GM23248 (cell line): ENCODE results near the gene WDR4. TPM values are rescaled to one million over a fixed set of nuclear protein-coding genes. Genes with fewer than 3 reads are reported as not detected.

Experiments
- DNase-seq: peaks from one replicate; pipeline ENCODE4 v3.0.0-alpha.2; 2015
- H2AFZ ChIP-seq: fragments of 200-600 bp; sonication (generic); 2 replicates; pipeline ENCODE4 v1.6.1; 2016; ENCODE audit warnings: antibody characterized with exemption
- H3F3A ChIP-seq: fragments of 200-600 bp; sonication (generic); 2 replicates; pipeline ENCODE4 v1.6.1; 2016; ENCODE audit warnings: mild to moderate bottlenecking, antibody characterized with exemption, mixed run types; ENCODE audit not compliant: insufficient read depth
- H3K27ac ChIP-seq: fragments of 200-600 bp; sonication (generic); 2 replicates; pipeline ENCODE4 v1.5.1; 2016; ENCODE audit warnings: mild to moderate bottlenecking
- H3K27me3 ChIP-seq: fragments of 200-600 bp; sonication (generic); replicated peaks from 2 replicates; pipeline ENCODE4 v1.6.1; 2016; ENCODE audit warnings: mild to moderate bottlenecking; ENCODE audit not compliant: insufficient read depth
- H3K36me3 ChIP-seq: fragments of 200-600 bp; sonication (generic); 2 replicates; pipeline ENCODE4 v1.6.1; 2016; ENCODE audit warnings: low read depth, mild to moderate bottlenecking
- H3K4me1 ChIP-seq: fragments of 200-600 bp; sonication (generic); 2 replicates; pipeline ENCODE4 v1.6.1; 2016; ENCODE audit warnings: mild to moderate bottlenecking; ENCODE audit not compliant: insufficient read depth
- H3K4me2 ChIP-seq: fragments of 200-600 bp; sonication (generic); one replicate; pipeline ENCODE4 v1.6.1; 2016; ENCODE audit warnings: mild to moderate bottlenecking; ENCODE audit not compliant: unreplicated experiment
- H3K4me3 ChIP-seq: fragments of 200-600 bp; sonication (generic); 2 replicates; pipeline ENCODE4 v1.5.1; 2016; ENCODE audit warnings: mild to moderate bottlenecking
- H3K79me2 ChIP-seq: fragments of 200-600 bp; sonication (generic); 2 replicates; pipeline ENCODE4 v1.6.1; 2016; ENCODE audit warnings: mild to moderate bottlenecking; ENCODE audit not compliant: insufficient read depth
- H3K9ac ChIP-seq: fragments of 200-600 bp; sonication (generic); 2 replicates; pipeline ENCODE4 v1.6.1; 2016; ENCODE audit warnings: mild to moderate bottlenecking
- H3K9me2 ChIP-seq: fragments of 200-600 bp; sonication (generic); 2 replicates; pipeline ENCODE4 v1.6.1; 2016; ENCODE audit warnings: mixed run types, mild to moderate bottlenecking, moderate library complexity; ENCODE audit not compliant: insufficient read depth
- H3K9me3 ChIP-seq: fragments of 200-600 bp; sonication (generic); one replicate; pipeline ENCODE4 v1.6.1; 2017; ENCODE audit warnings: low read depth
- H4K20me1 ChIP-seq: fragments of 200-600 bp; sonication (generic); 2 replicates; pipeline ENCODE4 v1.6.0; 2016; ENCODE audit not compliant: insufficient read depth
- EZH2 ChIP-seq: fragments of 200-600 bp; sonication (generic); IDR thresholded peaks from 2 replicates; pipeline ENCODE4 v1.6.1; 2018; ENCODE audit warnings: antibody characterized with exemption, mild to moderate bottlenecking; ENCODE audit not compliant: insufficient read depth, poor library complexity, severe bottlenecking
- EZH2phosphoT487 ChIP-seq: fragments of 200-600 bp; sonication (generic); IDR thresholded peaks from 2 replicates; pipeline ENCODE4 v1.6.1; 2018; ENCODE audit warnings: antibody characterized with exemption, moderate library complexity, mild to moderate bottlenecking, low read depth; ENCODE audit not compliant: insufficient read depth
- WGBS, 2 experiments: methylation state at CpG; one replicate each; pipeline ENCODE4 v1.1.6; 2015 to 2017; ENCODE audit warnings: low lambda C conversion rate in 2 of 2, low coverage in 1 of 2; ENCODE audit errors: missing lambda C conversion rate in 2 of 2; 5-methylcytosine and 5-hydroxymethylcytosine counted together
- in situ Hi-C: fragments of 300-500 bp; cut with MboI; formaldehyde crosslinking; loops from 2 replicates; pipeline ENCODE4 v1.15.0; 2020
- polyA plus RNA-seq: library from polyadenylated mRNA; unstranded; fragments of >200 nt; fragmentation: Nextera tagmentation; extraction: Ambion mirVana; gene quantifications from 2 replicates; pipeline ENCODE4 v1.2.1, GENCODE V29; 2016
- total RNA-seq: library from RNA; depleted of rRNA; stranded (reverse); fragments of >200 nt; shearing (Covaris generic); gene quantifications from 2 replicates; pipeline ENCODE4 v1.2.3, GENCODE V29; 2014

The WDR4 gene
- total and polyA plus RNA-seq, 2 experiments from 2014 or later: 11.9 to 13.5 TPM

- Histone ChIP-seq H4K20me1 (0 out of 2 replicates have a peak, but pooled peaks cover 3% of the 10 kb centered on the region), H3K9ac (no peak overlapping the region), H3K27ac (no peak overlapping the region), H3K79me2 (peaks cover 76% of the 10 kb centered on the region), H3F3A (no peaks in the 10 kb centered on the region), H3K36me3 (peaks cover 37% of the 10 kb centered on the region), H3K4me2 (no peak overlapping the region), H3K4me1 (no peaks in the 10 kb centered on the region), H3K27me3 (no peaks in the 10 kb centered on the region), H3K9me3 (no peaks in the 10 kb centered on the region), H3K4me3 (no peak overlapping the region), H3K9me2 (no peaks in the 10 kb centered on the region), H2AFZ (no peak overlapping the region)
- TF ChIP-seq EZH2 (no peak), EZH2phosphoT487 (no peak)
- in situ Hi-C loops: no loop called here
- no peak for DNase-seq
- WGBS, 2 experiments: 89 to 91% methylated on average over 11 of the region's 11 CpGs
These were observed 24.5 kb upstream of the WDR4 start for GRCh38 chr21:42903817-42904216.

DNA sequence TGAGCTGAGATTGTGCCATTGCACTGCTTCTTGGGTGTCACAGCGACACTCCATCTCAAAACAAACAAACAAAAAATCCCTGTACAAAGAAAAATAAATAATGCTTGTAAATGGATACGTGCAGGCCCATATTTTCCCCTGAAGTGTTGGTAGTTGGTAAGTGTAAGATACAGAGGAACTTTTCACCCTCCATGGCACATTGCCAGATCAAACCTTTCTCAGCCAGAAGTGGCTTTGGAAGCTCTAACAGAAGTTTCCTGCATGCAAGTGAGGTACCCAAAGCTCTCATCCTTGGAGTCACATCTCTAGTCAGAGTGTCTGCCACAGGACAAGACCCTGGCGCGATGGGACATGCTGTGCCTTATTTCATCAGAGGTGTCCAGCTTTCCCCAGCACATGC is 21.1 kb upstream of the WDR4 start:
- Histone ChIP-seq H3K9me2 (no peaks in the 10 kb centered on the region), H4K20me1 (no peaks in the 10 kb centered on the region), H3K9me3 (no peaks in the 10 kb centered on the region), H3K4me2 (no peak overlapping the region), H3K79me2 (peaks cover 95% of the 10 kb centered on the region), H3F3A (no peaks in the 10 kb centered on the region), H3K4me1 (no peaks in the 10 kb centered on the region), H3K36me3 (peaks cover 34% of the 10 kb centered on the region; the same call in 1 of the 2 replicates), H3K27me3 (no peaks in the 10 kb centered on the region), H3K4me3 (no peak overlapping the region), H3K9ac (no peak overlapping the region), H2AFZ (no peak overlapping the region), H3K27ac (no peak overlapping the region)
- in situ Hi-C loops: no loop called here
- no peak for DNase-seq
- WGBS, 2 experiments: 95 to 98% methylated on average over 4 of the region's 4 CpGs
- TF ChIP-seq EZH2 (no peak), EZH2phosphoT487 (no peak)

GRCh38 chr21:42892931-42893755 is 13.8 kb upstream of the WDR4 start, which contains the start of gene NDUFV3:
Gene NDUFV3, plus strand, starts transcription at chr21:42893309. Its CDS starts 25 bp downstream, at chr21:42893334.
- DNase-seq: peak; percentile 100
- Histone ChIP-seq H3K27me3 (no peaks in the 10 kb centered on the region), H3K9me3 (no peaks in the 10 kb centered on the region), H3K9me2 (no peaks in the 10 kb centered on the region), H4K20me1 (no peaks in the 10 kb centered on the region), H3K27ac (peak within 1 kb of the TSS; percentile 95), H3K9ac (peak within 1 kb of the TSS; percentile 89), H2AFZ (peak within 1 kb of the TSS; percentile 91), H3K79me2 (peaks cover 46% of the 10 kb centered on the region), H3F3A (0 out of 2 replicates have a peak, but pooled peaks cover 10% of the 10 kb centered on the region), H3K4me3 (peak within 1 kb of the TSS; percentile 89), H3K4me2 (peak within 1 kb of the TSS; percentile 94), H3K4me1 (peaks cover 4% of the 10 kb centered on the region; the same call in 1 of the 2 replicates), H3K36me3 (0 out of 2 replicates have a peak, but pooled peaks cover 6% of the 10 kb centered on the region)
- in situ Hi-C loops: no loop called here
- TF ChIP-seq EZH2phosphoT487 (no peak), EZH2 (no peak)
- 0 to 1% methylated on average over 57 to 70 of the region's 87 CpGs for WGBS, 2 experiments

DNA sequence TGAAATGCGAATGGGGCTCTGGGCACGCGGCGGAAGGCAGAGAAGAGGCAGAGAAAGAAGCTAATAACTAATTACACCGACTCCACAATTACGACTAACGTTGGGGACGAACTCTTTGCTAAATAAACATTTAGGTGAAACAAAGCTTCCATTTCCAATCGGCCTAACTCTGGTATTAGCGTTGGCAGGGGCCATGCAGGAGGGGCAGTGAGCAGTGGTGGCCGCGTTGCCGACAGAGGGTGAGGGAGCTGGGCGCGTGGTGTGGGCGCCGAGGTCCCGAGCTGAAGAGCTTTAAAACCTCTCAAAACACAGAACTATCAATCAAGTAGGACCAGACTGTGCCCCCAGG is 13.2 kb upstream of the WDR4 start:
- Histone ChIP-seq H3K4me1 (peaks cover 4% of the 10 kb centered on the region; the same call in 1 of the 2 replicates), H3K79me2 (peaks cover 40% of the 10 kb centered on the region), H3K9me3 (no peaks in the 10 kb centered on the region), H3K9me2 (no peaks in the 10 kb centered on the region), H4K20me1 (no peaks in the 10 kb centered on the region), H3K4me2 (peak overlapping the region; percentile 90), H3K27ac (peak overlapping the region; percentile 95), H2AFZ (peak overlapping the region; percentile 91), H3K4me3 (peak overlapping the region; percentile 89), H3K36me3 (0 out of 2 replicates have a peak, but pooled peaks cover under 1% of the 10 kb centered on the region), H3K27me3 (no peaks in the 10 kb centered on the region), H3K9ac (peak overlapping the region; percentile 89), H3F3A (0 out of 2 replicates have a peak, but pooled peaks cover 10% of the 10 kb centered on the region)
- in situ Hi-C loops: no loop called here
- TF ChIP-seq EZH2phosphoT487 (no peak), EZH2 (no peak)
- WGBS, 2 experiments: 9 to 11% methylated on average over 18 of the region's 18 CpGs
- DNase-seq: no peak
